SJSA1 (cell line): Measurements from ENCODE around the gene STK32A. TPM values are rescaled to one million over a fixed set of nuclear protein-coding genes. Genes with fewer than 3 reads are reported as not detected.

Experiments
- DNase-seq, 2 experiments: peaks; one replicate each; pipeline ENCODE4 v3.0.0-alpha.2; 2015 to 2020; ENCODE audit warnings: low spot score in 2 of 2, low read depth in 1 of 2
- H3K27ac ChIP-seq: fragments of 250-450 bp; sonication (Bioruptor Pico); 2 replicates; pipeline ENCODE4 v1.5.1; 2020; ENCODE audit warnings: mild to moderate bottlenecking, moderate library complexity
- H3K27me3 ChIP-seq: fragments of 250-450 bp; sonication (Bioruptor Pico); replicated peaks from 2 replicates; pipeline ENCODE4 v1.5.1; 2020; ENCODE audit warnings: mild to moderate bottlenecking, moderate library complexity
- H3K36me3 ChIP-seq: fragments of 250-450 bp; sonication (Bioruptor Pico); 2 replicates; pipeline ENCODE4 v1.5.1; 2020; ENCODE audit warnings: mild to moderate bottlenecking
- H3K4me1 ChIP-seq: fragments of 250-450 bp; sonication (Bioruptor Pico); replicated peaks from 2 replicates; pipeline ENCODE4 v1.6.1; 2021; ENCODE audit warnings: mild to moderate bottlenecking
- H3K4me3 ChIP-seq: fragments of 250-450 bp; sonication (Bioruptor Pico); 2 replicates; pipeline ENCODE4 v1.5.1; 2020; ENCODE audit warnings: mild to moderate bottlenecking
- H3K9me3 ChIP-seq: fragments of 250-450 bp; sonication (Bioruptor Pico); replicated peaks from 2 replicates; pipeline ENCODE4 v1.5.1; 2020; ENCODE audit warnings: mild to moderate bottlenecking
- total RNA-seq: library from RNA; depleted of rRNA; stranded (reverse); fragments of >200 nt; shearing (Covaris generic); gene quantifications from 2 replicates; pipeline ENCODE4 v1.2.3, GENCODE V29; 2014

STK32A gene
- total RNA-seq, 1 experiment from 2014 or later: 0.05 TPM

DNA sequence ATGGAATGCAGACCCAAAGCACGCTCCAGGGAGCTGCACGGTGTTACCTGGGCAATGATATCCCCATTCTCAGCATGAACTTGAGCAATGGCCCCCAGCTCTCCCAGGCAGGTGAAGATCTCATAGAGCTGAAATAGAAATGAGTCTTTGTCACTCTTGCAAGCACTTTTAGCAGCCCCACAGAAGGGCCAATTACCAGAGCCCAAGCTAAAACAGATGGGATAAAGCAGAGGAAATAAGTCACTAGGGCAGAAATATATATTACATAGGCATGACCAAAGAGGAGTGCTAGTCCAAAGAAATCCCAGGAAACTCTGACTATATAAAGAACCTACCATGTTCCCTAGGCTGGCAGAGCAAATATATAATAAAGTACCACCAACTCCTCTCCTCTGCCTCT, 177.7 kb downstream of the STK32A start:
- no peak for DNase-seq
- peaks cover 85% of the 10 kb centered on the region for H3K36me3 ChIP-seq
- no peaks in the 10 kb centered on the region for H3K27me3 ChIP-seq
- H3K27ac ChIP-seq: no peak overlapping the region
- H3K9me3 ChIP-seq: no peaks in the 10 kb centered on the region
- no peak overlapping the region for H3K4me3 ChIP-seq
- peaks cover 20% of the 10 kb centered on the region for H3K4me1 ChIP-seq

DNA sequence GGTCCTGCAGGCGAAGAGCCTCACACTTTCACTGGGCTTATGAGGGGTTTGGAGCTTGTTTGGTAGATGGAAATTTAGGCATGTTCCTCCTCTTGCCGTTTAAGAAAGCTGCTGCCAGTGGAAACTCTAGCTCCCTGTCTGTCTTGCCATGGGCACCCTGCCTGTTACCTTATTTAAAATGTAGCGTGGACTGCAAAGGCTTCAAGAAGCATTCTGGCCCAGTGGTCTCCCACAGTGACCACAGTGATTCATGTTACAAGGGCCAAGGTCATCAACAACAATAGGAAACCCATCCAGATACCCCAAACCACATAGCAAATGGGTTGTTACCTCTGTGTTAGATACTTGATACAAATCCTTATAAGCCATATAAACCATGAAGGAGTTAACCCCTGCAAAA, 178.4 kb downstream of the STK32A start:
- DNase-seq: no peak
- peaks cover 20% of the 10 kb centered on the region for H3K4me1 ChIP-seq
- H3K27ac ChIP-seq: no peak overlapping the region
- no peaks in the 10 kb centered on the region for H3K27me3 ChIP-seq
- H3K36me3 ChIP-seq: peaks cover 86% of the 10 kb centered on the region
- no peaks in the 10 kb centered on the region for H3K9me3 ChIP-seq
- H3K4me3 ChIP-seq: no peak overlapping the region

- DNase-seq: no peak
- H3K27ac ChIP-seq: no peak overlapping the region
- H3K36me3 ChIP-seq: peaks cover 73% of the 10 kb centered on the region
- H3K4me1 ChIP-seq: peaks cover 21% of the 10 kb centered on the region
- H3K4me3 ChIP-seq: no peak overlapping the region
- no peaks in the 10 kb centered on the region for H3K27me3 ChIP-seq
- H3K9me3 ChIP-seq: no peaks in the 10 kb centered on the region
Observed at GRCh38 chr5:147415651-147416050, 180.8 kb downstream of the STK32A start.

GRCh38 chr5:147417135-147417813, 182.4 kb downstream of the STK32A start:
- Histone ChIP-seq H3K27ac (no peak overlapping the region), H3K27me3 (no peaks in the 10 kb centered on the region), H3K4me3 (no peak overlapping the region), H3K4me1 (peaks cover 21% of the 10 kb centered on the region), H3K36me3 (peaks cover 61% of the 10 kb centered on the region), H3K9me3 (no peaks in the 10 kb centered on the region)
- DNase-seq: peak in 1 of 2 experiments; percentile 50

DNA sequence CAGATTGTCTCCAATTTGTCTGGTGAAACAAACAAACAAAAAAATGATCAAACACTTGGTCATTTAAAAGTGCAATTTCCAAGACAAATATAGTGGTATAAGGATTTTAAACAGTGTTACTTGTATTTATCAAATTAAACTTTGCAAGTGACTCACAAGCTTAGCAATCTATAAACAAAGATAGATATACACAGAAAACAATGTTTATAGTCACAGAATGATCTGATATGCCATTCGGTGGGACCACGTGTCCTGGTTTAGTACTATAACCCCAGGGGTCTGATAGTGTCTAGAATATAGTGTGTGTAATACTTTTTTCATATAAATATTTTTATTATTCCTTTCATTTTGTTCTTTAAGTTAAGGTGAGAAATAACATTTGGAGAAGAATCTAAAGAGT, 183.8 kb downstream of the STK32A start:
- Histone ChIP-seq H3K4me1 (peaks cover 21% of the 10 kb centered on the region), H3K36me3 (peaks cover 56% of the 10 kb centered on the region), H3K9me3 (no peaks in the 10 kb centered on the region), H3K27me3 (no peaks in the 10 kb centered on the region), H3K27ac (no peak overlapping the region), H3K4me3 (no peak overlapping the region)
- DNase-seq: no peak

DNA sequence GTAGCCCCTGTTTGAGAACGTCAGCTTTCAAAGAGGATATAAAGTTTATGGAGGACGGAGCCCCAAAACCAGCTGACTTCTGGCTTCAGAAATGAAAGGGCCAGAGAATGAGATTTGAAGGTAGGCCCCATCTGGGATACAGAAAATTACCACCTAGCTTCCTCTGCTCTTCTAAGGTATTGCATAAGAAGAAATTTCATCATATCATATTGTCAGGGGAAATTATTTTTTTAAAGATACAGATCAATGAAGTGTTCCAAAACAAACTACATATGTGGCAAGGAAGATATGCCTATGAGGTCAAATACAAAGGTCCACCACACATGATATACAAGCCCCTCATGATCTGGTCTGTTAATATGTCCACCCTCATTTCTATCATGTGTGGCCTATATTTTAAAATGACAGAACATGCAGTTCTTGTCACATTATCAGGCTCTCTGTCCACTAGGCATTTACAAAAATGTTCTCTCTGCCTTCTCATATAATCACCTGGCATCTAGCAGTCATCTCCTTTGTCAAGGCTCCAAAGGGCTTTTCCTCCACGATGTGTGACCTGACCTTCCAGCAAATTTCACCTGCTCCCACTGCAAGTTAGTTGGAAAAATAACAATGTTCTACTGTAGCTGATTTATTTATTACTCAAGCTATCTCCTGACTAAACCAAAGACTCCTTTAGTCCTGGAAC, 192.0 kb downstream of the STK32A start:
- Histone ChIP-seq H3K27ac (no peak overlapping the region), H3K36me3 (peaks cover 21% of the 10 kb centered on the region), H3K4me1 (peaks cover 10% of the 10 kb centered on the region), H3K4me3 (no peak overlapping the region), H3K9me3 (no peaks in the 10 kb centered on the region), H3K27me3 (no peaks in the 10 kb centered on the region)
- DNase-seq: no peak

- no peaks in the 10 kb centered on the region for H3K27me3 ChIP-seq
- H3K9me3 ChIP-seq: no peaks in the 10 kb centered on the region
- H3K36me3 ChIP-seq: peaks cover 21% of the 10 kb centered on the region
- peaks cover 13% of the 10 kb centered on the region for H3K4me1 ChIP-seq
- no peak overlapping the region for H3K27ac ChIP-seq
- no peak overlapping the region for H3K4me3 ChIP-seq
- no peak for DNase-seq
Observed at GRCh38 chr5:147427521-147428401, 192.9 kb downstream of the STK32A start.

DNA sequence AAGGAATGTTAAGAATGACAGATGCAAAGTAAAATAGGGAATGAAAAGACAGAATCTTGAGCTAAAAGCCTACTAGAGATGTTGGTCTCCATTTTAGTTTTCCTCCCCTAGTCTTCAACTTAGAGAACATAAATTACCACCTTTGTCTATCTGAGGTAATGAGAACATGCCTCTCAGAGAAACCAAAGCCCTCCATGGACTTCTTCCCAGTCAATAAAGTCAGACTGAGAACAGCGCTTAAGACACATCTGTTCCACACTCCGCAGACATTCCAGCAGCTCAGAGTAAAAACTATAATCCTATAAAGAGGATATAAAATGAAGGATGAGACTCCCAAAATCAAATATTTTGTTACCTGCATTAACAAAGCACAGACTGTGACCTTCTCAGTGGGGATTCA, 195.8 kb downstream of the STK32A start:
- Histone ChIP-seq H3K4me1 (peaks cover 13% of the 10 kb centered on the region), H3K9me3 (no peaks in the 10 kb centered on the region), H3K36me3 (peaks cover 6% of the 10 kb centered on the region), H3K27ac (no peak overlapping the region), H3K4me3 (no peak overlapping the region), H3K27me3 (no peaks in the 10 kb centered on the region)
- no peak for DNase-seq

DNA sequence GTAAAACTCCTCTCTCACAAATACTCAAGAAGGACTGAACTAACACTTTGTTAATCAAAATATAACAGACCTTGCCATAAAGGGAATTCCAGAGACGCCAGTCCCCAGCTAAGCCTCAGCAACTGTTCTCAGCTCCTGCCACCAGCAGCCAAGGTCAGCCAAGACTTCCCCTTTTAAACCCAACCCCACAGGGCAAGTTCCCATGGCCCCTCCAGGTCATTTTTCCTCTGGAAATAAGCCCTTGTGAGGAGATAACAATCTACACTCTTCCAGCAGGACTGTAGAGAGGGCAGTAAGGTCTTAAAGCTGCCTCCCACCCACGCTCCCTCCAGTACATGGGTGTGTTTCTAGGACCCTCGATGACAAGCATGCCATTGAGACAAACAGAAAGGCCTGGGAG, 196.8 kb downstream of the STK32A start:
- no peak overlapping the region for H3K4me3 ChIP-seq
- peak in 1 of 2 experiments; percentile 42 for DNase-seq
- H3K27ac ChIP-seq: no peak overlapping the region

GRCh38 chr5:147432323-147432722, 197.5 kb downstream of the STK32A start:
- Histone ChIP-seq H3K9me3 (no peaks in the 10 kb centered on the region), H3K27ac (no peak overlapping the region), H3K27me3 (no peaks in the 10 kb centered on the region), H3K4me1 (peaks cover 13% of the 10 kb centered on the region), H3K4me3 (no peak overlapping the region), H3K36me3 (no peaks in the 10 kb centered on the region; the same call in 1 of the 2 replicates)
- no peak for DNase-seq

More for the DNA sequence above, 196.8 kb downstream of the STK32A start:
- Histone ChIP-seq H3K4me1 (peaks cover 13% of the 10 kb centered on the region), H3K9me3 (no peaks in the 10 kb centered on the region), H3K27me3 (no peaks in the 10 kb centered on the region), H3K36me3 (no peaks in the 10 kb centered on the region; the same call in 1 of the 2 replicates)

DNA sequence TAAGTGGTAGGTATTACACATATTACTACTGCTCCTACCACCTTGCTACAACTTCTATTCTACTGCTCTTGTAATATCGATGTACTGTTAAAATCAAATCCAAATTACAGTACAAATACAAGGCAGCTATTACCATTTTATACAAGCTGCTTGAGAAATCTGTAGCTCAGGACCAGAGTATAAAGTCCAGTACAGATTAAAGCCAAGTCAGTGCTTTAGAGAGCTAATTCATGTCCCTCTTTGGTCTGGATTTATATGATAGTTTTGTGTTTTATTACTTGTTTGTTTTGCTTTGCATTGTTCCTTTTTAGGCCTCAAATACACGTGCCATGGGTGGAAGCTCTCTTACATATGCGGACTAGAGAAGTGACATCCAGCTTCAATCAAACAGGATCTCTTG, 199.2 kb downstream of the STK32A start:
- Histone ChIP-seq H3K36me3 (no peaks in the 10 kb centered on the region; the same call in 1 of the 2 replicates), H3K27ac (no peak overlapping the region), H3K9me3 (no peaks in the 10 kb centered on the region)

DNA sequence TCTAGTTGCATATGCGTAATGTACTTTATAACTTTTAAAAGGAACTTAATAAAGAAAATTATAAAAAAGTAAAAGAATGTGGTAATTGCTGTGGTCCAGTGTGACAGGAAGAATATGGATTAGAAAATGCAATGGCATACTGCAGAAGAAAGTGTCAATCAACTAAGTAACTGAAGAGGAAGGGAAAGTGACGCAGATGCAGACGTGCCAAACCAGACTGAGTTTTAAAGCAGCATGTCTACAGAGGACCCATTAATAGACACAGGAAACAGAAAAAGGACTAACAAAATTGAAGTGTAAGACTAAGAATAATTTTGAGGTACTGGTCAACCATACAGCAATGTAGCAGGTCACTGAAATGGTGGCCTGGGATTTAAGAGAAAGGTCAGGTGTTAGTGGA, 201.8 kb downstream of the STK32A start:
- H3K4me1 ChIP-seq: peaks cover 19% of the 10 kb centered on the region
- H3K27ac ChIP-seq: no peak overlapping the region
- H3K4me3 ChIP-seq: no peak overlapping the region
- no peaks in the 10 kb centered on the region for H3K27me3 ChIP-seq
- no peaks in the 10 kb centered on the region for H3K9me3 ChIP-seq
- no peak for DNase-seq
- H3K36me3 ChIP-seq: no peaks in the 10 kb centered on the region; the same call in 1 of the 2 replicates

More for the DNA sequence above, 199.2 kb downstream of the STK32A start:
- DNase-seq: no peak
- Histone ChIP-seq H3K4me1 (peaks cover 16% of the 10 kb centered on the region), H3K27me3 (no peaks in the 10 kb centered on the region), H3K4me3 (no peak overlapping the region)

GRCh38 chr5:147437161-147437596, 202.4 kb downstream of the STK32A start:
- H3K4me1 ChIP-seq: peaks cover 14% of the 10 kb centered on the region
- no peak overlapping the region for H3K27ac ChIP-seq
- DNase-seq: no peak
- no peaks in the 10 kb centered on the region; the same call in 1 of the 2 replicates for H3K36me3 ChIP-seq
- no peak overlapping the region for H3K4me3 ChIP-seq
- H3K27me3 ChIP-seq: no peaks in the 10 kb centered on the region
- no peaks in the 10 kb centered on the region for H3K9me3 ChIP-seq
